ENCODE data around the gene KDM2B. TPM values are rescaled to one million over a fixed set of nuclear protein-coding genes. Genes with fewer than 3 reads are reported as not detected.
A peak's percentile ranks its signal among the peaks of the same experiment; 100 is the strongest.

KDM2B gene
- polyA plus RNA-seq, 3 donors = 9.7 to 68.1 (median 9.7) TPM

- Histone ChIP-seq H3K27me3 (ENCODE audit: control insufficient read depth in 2 of 2, insufficient read depth in 2 of 2, low read length in 2 of 2) (no peaks in the 10 kb centered on the region), H2AFZ (ENCODE audit: insufficient read depth, low read depth, low read length, poor library complexity, severe bottlenecking) (peak overlapping the region; percentile 93), H3K4me2 (replicated peaks; ENCODE audit: extremely low read depth, low read length, poor library complexity, severe bottlenecking) (peak overlapping the region; percentile 93), H4K20me1 (ENCODE audit: insufficient read depth, low read length) (no peaks in the 10 kb centered on the region), H3K27ac (ENCODE audit: low read depth in 1 of 2, low read length in 2 of 2) (peak overlapping the region in 1 of 2 donors; percentile 90), H3K4me1 (ENCODE audit: control insufficient read depth in 1 of 2, insufficient read depth in 2 of 2, low read length in 2 of 2) (peaks cover 51 to 59% of the 10 kb centered on the region in 2 donors), H3K9ac (ENCODE audit: insufficient read depth, low read length, poor library complexity, severe bottlenecking) (peak overlapping the region; percentile 81), H3K79me2 (ENCODE audit: insufficient read depth, low read length) (no peaks in the 10 kb centered on the region), H3K9me3 (replicated peaks in 1 of 2; ENCODE audit: control insufficient read depth in 1 of 2, insufficient read depth in 1 of 2, low read length in 2 of 2) (no peaks in the 10 kb centered on the region), H3K4me3 (replicated peaks in 1 of 3; ENCODE audit: low read depth in 2 of 3, low read length in 3 of 3) (peak overlapping the region; percentile 68 to 89 (median 69)), H3K36me3 (replicated peaks in 1 of 2; ENCODE audit: control insufficient read depth in 1 of 2, insufficient read depth in 2 of 2, low read length in 2 of 2) (peaks cover 16 to 23% of the 10 kb centered on the region in 2 donors)
- DNase-seq = no peak
- H3K9me3 Mint-ChIP-seq = no peaks in the 10 kb centered on the region
- H3K36me3 Mint-ChIP-seq = peaks cover 24% of the 10 kb centered on the region in 2 donors
- H3K4me3 Mint-ChIP-seq = peak overlapping the region; percentile 93 to 98
- intact Hi-C loops (cut with micrococcal nuclease) = loop anchor here in 1 of 2 donors (5.0 kb wide), 1 partner anchor 34 kb away; no protein-coding TSS in a partner anchor
- peaks cover 4 to 12% (median 8%) of the 10 kb centered on the region in 3 donors for H3K27me3 Mint-ChIP-seq (ENCODE audit: low read depth in 3 of 3)
- TF ChIP-seq CTCF (IDR thresholded peaks at IDR 0.05) = no peak
- H3K4me1 Mint-ChIP-seq = peaks cover 38% of the 10 kb centered on the region
- H3K27ac Mint-ChIP-seq = peak overlapping the region in 3 of 7 donors; percentile 16 to 84 (median 68)
- WGBS (ENCODE audit: insufficient coverage) = 22% methylated on average over 51 of the region's 77 CpGs
Observed at GRCh38 chr12:121578230-121579189, 2.3 kb downstream of the KDM2B start.

DNA sequence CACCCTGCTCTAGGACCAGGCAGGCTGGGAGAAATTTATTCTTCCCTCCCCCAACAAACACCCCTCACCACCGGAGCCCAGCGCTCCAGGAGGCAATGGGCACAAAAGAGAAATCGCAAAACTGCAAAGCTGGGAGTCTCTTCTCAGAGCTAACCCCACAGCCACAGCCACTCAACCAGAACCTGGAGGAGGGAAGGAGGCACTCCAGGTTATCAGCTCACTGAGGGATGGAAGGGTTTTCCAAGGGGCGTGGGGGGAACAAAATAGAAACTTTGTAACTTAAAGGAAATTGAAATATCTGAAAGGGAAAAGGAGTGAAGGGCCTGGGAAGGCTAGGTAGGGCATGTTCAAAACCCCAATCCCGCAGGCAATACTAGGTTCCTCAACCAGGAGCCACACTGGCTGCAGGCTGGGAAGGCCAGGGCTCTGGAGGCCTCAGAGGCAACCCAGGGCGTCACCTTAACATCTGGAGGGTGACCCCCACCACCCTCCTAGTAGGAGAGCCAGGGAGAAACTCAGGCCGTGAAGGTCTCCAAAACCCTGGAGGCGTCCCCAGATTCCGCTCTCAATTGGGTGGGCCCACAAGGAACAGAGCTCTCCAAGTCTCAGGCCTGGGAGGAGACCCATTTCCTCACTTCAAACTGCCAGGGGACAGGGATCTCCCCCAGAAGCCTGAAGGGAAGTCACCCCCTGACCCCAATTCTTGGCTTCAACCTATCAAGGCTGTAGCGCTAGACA lies 3.2 kb downstream of the KDM2B start:
- H3K27ac ChIP-seq (ENCODE audit: low read depth in 1 of 2, low read length in 2 of 2) = no peak overlapping the region
- Mint-ChIP-seq H3K27me3 (ENCODE audit: low read depth in 3 of 3) (peaks cover 4 to 12% (median 5%) of the 10 kb centered on the region in 3 donors), H3K36me3 (peaks cover 24 to 25% of the 10 kb centered on the region in 2 donors), H3K4me3 (peak overlapping the region; percentile 52 to 62), H3K4me1 (peaks cover 36% of the 10 kb centered on the region), H3K9me3 (no peaks in the 10 kb centered on the region), H3K27ac (peak overlapping the region in 2 of 7 donors; percentile 37 to 43)
- WGBS (ENCODE audit: insufficient coverage) = 94% methylated on average over 4 of the region's 10 CpGs
- H3K9me3 ChIP-seq (replicated peaks in 1 of 2; ENCODE audit: control insufficient read depth in 1 of 2, insufficient read depth in 1 of 2, low read length in 2 of 2) = no peaks in the 10 kb centered on the region
- intact Hi-C loops (cut with micrococcal nuclease) = loop anchor here in 1 of 2 donors (5.0 kb wide), 1 partner anchor 35 kb away; no protein-coding TSS in a partner anchor
- H3K4me2 ChIP-seq (replicated peaks; ENCODE audit: extremely low read depth, low read length, poor library complexity, severe bottlenecking) = peak overlapping the region; percentile 93
- H3K4me3 ChIP-seq (replicated peaks in 1 of 3; ENCODE audit: low read depth in 2 of 3, low read length in 3 of 3) = peak overlapping the region in 1 of 3 experiments; percentile 89
- no peak for DNase-seq
- H3K79me2 ChIP-seq (ENCODE audit: insufficient read depth, low read length) = no peaks in the 10 kb centered on the region
- H3K9ac ChIP-seq (ENCODE audit: insufficient read depth, low read length, poor library complexity, severe bottlenecking) = no peak overlapping the region
- H3K36me3 ChIP-seq (replicated peaks in 1 of 2; ENCODE audit: control insufficient read depth in 1 of 2, insufficient read depth in 2 of 2, low read length in 2 of 2) = peaks cover 16 to 23% of the 10 kb centered on the region in 2 donors
- peaks cover 49 to 52% of the 10 kb centered on the region in 2 donors for H3K4me1 ChIP-seq (ENCODE audit: control insufficient read depth in 1 of 2, insufficient read depth in 2 of 2, low read length in 2 of 2)
- H2AFZ ChIP-seq (ENCODE audit: insufficient read depth, low read depth, low read length, poor library complexity, severe bottlenecking) = no peak overlapping the region
- no peak for TF ChIP-seq CTCF (IDR thresholded peaks at IDR 0.05)
- no peaks in the 10 kb centered on the region for H3K27me3 ChIP-seq (ENCODE audit: control insufficient read depth in 2 of 2, insufficient read depth in 2 of 2, low read length in 2 of 2)
- H4K20me1 ChIP-seq (ENCODE audit: insufficient read depth, low read length) = no peaks in the 10 kb centered on the region

All from CD14-positive monocyte (primary cell).